Body of pancreas (tissue), 4 donors: ENCODE results near the gene MDFIC. TPM values are rescaled to one million over a fixed set of nuclear protein-coding genes. Genes with fewer than 3 reads are reported as not detected.

ENCODE experiments used
- ATAC-seq: fragments of 150-250 bp; one replicate; pipeline ENCODE4 v1.9.1; 2016
- DNase-seq, 4 donors: peaks; one replicate each; pipeline ENCODE4 v3.0.0-alpha.2; 2019
- H3K27ac ChIP-seq, 4 donors: fragments of 200-600 bp; sonication (generic); 1 replicate in 3 of 4; 2 replicates in 1 of 4; pipeline versions ENCODE4 v1.5.1 to v1.6.1; 2016 to 2019; ENCODE audit warnings: mild to moderate bottlenecking in 1 of 4, mixed read lengths in 1 of 4, moderate library complexity in 1 of 4
- H3K27me3 ChIP-seq, 2 donors: fragments of 200-600 bp; sonication (generic); one replicate each; pipeline ENCODE4 v1.6.0; 2016; ENCODE audit warnings: mild to moderate bottlenecking in 1 of 2
- H3K36me3 ChIP-seq, 2 donors: fragments of 200-600 bp; sonication (generic); replicated peaks in 1 of 2; 2 replicates each; pipeline ENCODE4 v1.5.1; 2016; ENCODE audit warnings: low read depth in 2 of 2; ENCODE audit not compliant: insufficient read depth in 1 of 2
- H3K4me1 ChIP-seq: fragments of 200-600 bp; sonication (generic); one replicate; pipeline ENCODE4 v1.6.0; 2016
- H3K4me3 ChIP-seq, 2 donors: fragments of 200-600 bp; sonication (generic); 1 replicate in 1 of 2; 2 replicates in 1 of 2; pipeline ENCODE4 v1.5.1; 2016 to 2019
- H3K9me3 ChIP-seq, 3 donors: fragments of 200-600 bp; sonication (generic); 1 replicate in 2 of 3; 2 replicates in 1 of 3; pipeline ENCODE4 v1.5.1; 2016
- POLR2A ChIP-seq, 3 donors: fragments of 450-650 bp; IDR thresholded peaks; one replicate each; pipeline ENCODE4 v1.6.1; 2016; ENCODE audit warnings: antibody characterized with exemption in 3 of 3, mild to moderate bottlenecking in 2 of 3
- WGBS, 2 donors: methylation state at CpG; one replicate each; pipeline ENCODE4 v1.1.5; 2017; 5-methylcytosine and 5-hydroxymethylcytosine counted together
- intact Hi-C: fragments of 100-400 bp; cut with DNase I; formaldehyde crosslinking; loops from one replicate; pipeline ENCODE4 v1.15.1; 2023
- total RNA-seq, 2 donors: library from RNA; depleted of rRNA; stranded (reverse); fragments of >200 nt; gene quantifications; one replicate each; pipeline ENCODE4 v1.1.0, GENCODE V29; 2016
- TF ChIP-seq, protein P1 (sequence below), 7 experiments: fragments of 450-650 bp in 4 of 7; fragments of 200-600 bp in 3 of 7; sonication (generic) in 3 of 7; IDR thresholded peaks; one replicate each; pipeline ENCODE4 v1.5.1; 2016 to 2019; ENCODE audit warnings: antibody characterized with exemption in 7 of 7

The MDFIC gene
- total RNA-seq, 2 donors from 2014 or later, result 12.5 to 35.3 TPM

DNA sequence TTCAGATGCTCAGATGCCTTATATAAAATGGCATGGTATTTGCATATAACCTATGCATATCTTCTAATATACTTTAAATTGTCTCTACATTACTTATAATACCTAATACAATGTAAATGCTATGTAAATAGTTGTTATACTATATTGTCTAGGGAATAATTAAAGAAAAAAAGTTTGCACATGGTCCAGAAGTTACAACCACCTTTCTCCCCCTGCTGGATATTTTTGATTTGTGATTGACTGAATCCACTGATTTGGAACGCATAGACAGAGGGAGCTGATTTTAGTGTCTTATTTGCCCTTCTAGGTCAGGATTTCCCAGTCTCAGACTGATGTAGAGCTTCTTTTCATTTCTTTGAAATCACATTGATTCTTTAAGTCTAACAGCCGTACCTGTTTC, 31.8 kb downstream of the MDFIC start:
- no peak for TF ChIP-seq POLR2A (IDR thresholded peaks at IDR 0.05)
- ATAC-seq, result no peak
- no peak for DNase-seq
- Histone ChIP-seq H3K27ac (no peak overlapping the region), H3K9me3 (no peaks in the 10 kb centered on the region), H3K4me1 (no peaks in the 10 kb centered on the region), H3K27me3 (no peaks in the 10 kb centered on the region), H3K36me3 (no peaks in the 10 kb centered on the region), H3K4me3 (no peak overlapping the region)
- WGBS, 2 donors, result 86% methylated on average over 2 of the region's 2 CpGs
- intact Hi-C loops, result no loop called here

DNA sequence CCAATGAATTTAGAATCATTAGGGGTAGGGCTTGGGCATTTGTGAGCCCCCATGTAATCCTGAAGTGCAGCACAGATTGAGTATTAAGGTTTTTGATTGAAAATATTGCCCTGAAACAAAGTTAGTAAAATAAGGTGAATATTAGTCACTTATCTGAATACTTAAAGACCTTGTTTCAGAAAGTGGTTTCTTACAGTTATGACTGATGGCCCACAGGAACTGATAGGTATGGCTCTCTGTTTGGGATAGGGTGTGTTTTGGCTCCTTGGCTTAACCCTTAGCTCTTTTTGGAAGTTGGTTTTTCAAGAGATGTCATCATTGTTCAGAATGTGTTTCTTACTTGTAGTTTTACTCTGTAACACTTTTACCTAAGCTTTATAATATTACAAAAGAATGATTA, 34.8 kb downstream of the MDFIC start:
- TF ChIP-seq, protein P1, sequence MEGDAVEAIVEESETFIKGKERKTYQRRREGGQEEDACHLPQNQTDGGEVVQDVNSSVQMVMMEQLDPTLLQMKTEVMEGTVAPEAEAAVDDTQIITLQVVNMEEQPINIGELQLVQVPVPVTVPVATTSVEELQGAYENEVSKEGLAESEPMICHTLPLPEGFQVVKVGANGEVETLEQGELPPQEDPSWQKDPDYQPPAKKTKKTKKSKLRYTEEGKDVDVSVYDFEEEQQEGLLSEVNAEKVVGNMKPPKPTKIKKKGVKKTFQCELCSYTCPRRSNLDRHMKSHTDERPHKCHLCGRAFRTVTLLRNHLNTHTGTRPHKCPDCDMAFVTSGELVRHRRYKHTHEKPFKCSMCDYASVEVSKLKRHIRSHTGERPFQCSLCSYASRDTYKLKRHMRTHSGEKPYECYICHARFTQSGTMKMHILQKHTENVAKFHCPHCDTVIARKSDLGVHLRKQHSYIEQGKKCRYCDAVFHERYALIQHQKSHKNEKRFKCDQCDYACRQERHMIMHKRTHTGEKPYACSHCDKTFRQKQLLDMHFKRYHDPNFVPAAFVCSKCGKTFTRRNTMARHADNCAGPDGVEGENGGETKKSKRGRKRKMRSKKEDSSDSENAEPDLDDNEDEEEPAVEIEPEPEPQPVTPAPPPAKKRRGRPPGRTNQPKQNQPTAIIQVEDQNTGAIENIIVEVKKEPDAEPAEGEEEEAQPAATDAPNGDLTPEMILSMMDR (IDR thresholded peaks at IDR 0.05), result no peak
- no peak for TF ChIP-seq POLR2A (IDR thresholded peaks at IDR 0.05)
- DNase-seq, result no peak
- no peaks in the 10 kb centered on the region for H3K9me3 ChIP-seq
- no peaks in the 10 kb centered on the region for H3K27me3 ChIP-seq
- no peak overlapping the region for H3K4me3 ChIP-seq
- ATAC-seq, result no peak
- no peak overlapping the region for H3K27ac ChIP-seq
- H3K36me3 ChIP-seq, result no peaks in the 10 kb centered on the region
- intact Hi-C loops, result no loop called here
- no peaks in the 10 kb centered on the region for H3K4me1 ChIP-seq

DNA sequence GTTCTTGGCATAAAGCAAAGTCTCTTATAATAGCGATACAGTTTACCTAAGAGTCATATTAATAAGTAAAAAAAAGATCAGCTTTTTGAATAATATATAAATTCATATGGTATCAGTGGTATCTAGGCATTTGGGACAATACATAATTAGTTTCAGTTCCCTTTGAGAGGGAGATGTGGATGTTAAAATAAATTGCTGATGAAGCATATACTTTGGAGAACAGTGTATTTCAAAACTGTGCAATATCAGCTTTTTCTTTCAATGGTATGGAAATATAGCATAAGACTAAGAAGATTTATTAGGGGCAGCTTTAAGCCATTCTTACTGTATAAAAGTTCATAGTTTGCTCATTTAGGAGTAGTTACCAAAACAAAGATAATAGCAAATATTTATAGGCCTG, 35.5 kb downstream of the MDFIC start:
- Histone ChIP-seq H3K4me3 (no peak overlapping the region), H3K27ac (no peak overlapping the region), H3K9me3 (no peaks in the 10 kb centered on the region), H3K27me3 (no peaks in the 10 kb centered on the region), H3K36me3 (no peaks in the 10 kb centered on the region), H3K4me1 (no peaks in the 10 kb centered on the region)
- WGBS, 2 donors, result 95 to 98% methylated on average over 1 of the region's 1 CpG
- ATAC-seq (no peak), DNase-seq (no peak)
- TF ChIP-seq POLR2A (IDR thresholded peaks at IDR 0.05), result no peak
- TF ChIP-seq, protein P1 (IDR thresholded peaks at IDR 0.05), result no peak
- intact Hi-C loops, result no loop called here

DNA sequence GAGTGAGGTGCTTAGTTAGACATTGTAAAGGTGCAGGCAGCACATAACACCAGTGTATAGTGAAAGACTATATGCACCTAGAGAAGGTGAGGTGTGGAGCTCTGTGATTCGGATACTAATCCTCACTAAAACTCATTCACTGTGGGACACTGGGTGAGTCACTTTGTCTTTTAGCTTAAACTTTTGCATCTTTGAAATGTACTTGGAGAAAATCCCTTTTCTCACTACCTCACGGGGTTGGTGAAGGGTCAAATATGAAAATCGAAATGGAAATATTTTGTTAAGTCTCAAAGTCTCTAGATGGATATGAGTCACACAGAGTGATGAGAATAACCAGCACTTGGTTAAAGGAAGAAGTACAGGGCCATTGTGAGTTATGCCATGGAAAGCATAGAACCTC, 38.0 kb downstream of the MDFIC start:
- DNase-seq, result no peak
- no peak for ATAC-seq
- 80 to 91% methylated on average over 3 of the region's 3 CpGs for WGBS, 2 donors
- no peak overlapping the region for H3K4me3 ChIP-seq
- H3K9me3 ChIP-seq, result no peaks in the 10 kb centered on the region
- H3K27me3 ChIP-seq, result no peaks in the 10 kb centered on the region
- intact Hi-C loops, result no loop called here
- no peaks in the 10 kb centered on the region for H3K4me1 ChIP-seq
- no peaks in the 10 kb centered on the region for H3K36me3 ChIP-seq
- TF ChIP-seq, protein P1 (IDR thresholded peaks at IDR 0.05), result no peak
- no peak for TF ChIP-seq POLR2A (IDR thresholded peaks at IDR 0.05)
- no peak overlapping the region for H3K27ac ChIP-seq

DNA sequence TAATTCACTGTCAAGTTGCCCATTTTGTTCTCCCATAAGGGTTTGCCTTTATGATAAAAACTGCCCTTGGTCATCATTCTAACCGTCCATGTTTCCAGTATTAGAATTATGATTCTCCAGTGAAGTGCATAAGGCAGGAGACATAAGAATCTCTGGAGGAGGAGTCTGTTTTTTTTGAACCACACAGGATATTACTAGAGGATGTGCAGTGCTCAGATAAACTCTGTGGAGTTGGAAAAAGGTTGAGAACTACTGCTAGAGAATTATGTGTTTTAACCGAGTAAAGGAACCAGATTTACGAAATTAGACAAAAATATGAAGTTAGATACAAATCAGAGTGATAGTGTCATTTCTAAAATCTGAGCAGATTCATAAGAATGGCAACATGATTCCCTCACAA, 40.5 kb downstream of the MDFIC start:
- ATAC-seq, result no peak
- intact Hi-C loops, result no loop called here
- Histone ChIP-seq H3K9me3 (no peaks in the 10 kb centered on the region), H3K36me3 (no peaks in the 10 kb centered on the region), H3K27me3 (no peaks in the 10 kb centered on the region), H3K27ac (no peak overlapping the region), H3K4me3 (no peak overlapping the region), H3K4me1 (no peaks in the 10 kb centered on the region)
- TF ChIP-seq, protein P1 (IDR thresholded peaks at IDR 0.05), result no peak
- no peak for TF ChIP-seq POLR2A (IDR thresholded peaks at IDR 0.05)
- DNase-seq, result no peak
- WGBS, 2 donors, result 67 to 77% methylated on average over 3 of the region's 3 CpGs
